ENCODE results near the gene GLIS2.
"Not testable (repeated sequence)": the region's sequence is repeated elsewhere in the genome, so short reads cannot be mapped to it uniquely, and the experiment has no call there.

GLIS2 gene

DNA sequence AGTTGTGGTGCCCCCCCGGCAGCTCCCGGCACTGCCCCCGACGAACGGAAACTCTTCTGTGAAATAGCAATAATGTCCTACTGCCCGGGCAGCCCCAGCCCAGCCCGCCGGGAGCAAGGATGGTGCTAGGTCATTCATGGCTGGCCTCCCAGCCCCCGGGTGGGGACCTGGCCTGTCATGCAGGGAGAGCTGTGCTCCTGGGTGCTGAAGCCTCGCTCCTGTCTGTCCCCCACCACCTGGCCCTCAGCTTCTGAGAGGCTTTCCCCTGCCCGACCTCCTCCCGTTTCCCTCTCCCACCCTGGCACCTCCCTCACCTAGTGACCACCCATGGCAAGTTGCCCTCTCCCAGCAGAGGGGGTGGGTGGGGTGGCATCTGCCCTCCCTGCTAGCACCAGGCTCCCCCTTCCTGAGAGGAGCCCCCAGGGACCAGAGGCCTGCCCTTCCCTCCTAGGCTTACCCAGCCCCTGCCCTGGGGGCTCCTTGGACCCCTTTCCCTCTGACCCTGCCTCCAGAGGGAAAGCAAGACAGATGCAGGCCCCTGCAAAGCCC is 21.7 kb downstream of the GLIS2 start:
- no peak for DNase-seq

GRCh38 chr16:4338125-4338582 is 22.3 kb downstream of the GLIS2 start:
- DNase-seq, result no peak

- DNase-seq, result no peak
Observed at GRCh38 chr16:4338712-4339299, 22.9 kb downstream of the GLIS2 start.

DNA sequence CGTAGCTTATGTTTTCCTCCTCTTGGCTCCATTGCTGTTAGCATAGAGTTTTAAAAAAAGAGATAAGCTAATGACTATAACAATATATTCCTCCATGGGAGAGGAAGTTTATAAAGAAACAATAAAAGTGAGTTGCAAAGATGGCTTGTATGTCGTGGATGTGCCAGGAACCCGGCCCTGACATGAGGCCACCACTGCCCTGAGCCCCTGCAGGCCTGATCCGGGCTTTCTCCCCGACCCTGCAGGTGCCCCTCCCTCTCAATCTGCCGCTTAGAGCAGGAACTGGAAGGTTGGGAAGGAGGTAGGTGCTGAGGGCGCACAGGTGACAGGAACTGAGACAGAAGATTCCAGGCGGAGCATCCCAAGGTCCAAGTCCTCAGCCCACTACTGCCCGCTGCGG is 23.6 kb downstream of the GLIS2 start:
- DNase-seq, result no peak

GRCh38 chr16:4339909-4340308 is 24.0 kb downstream of the GLIS2 start:
- no peak for DNase-seq

GRCh38 chr16:4340443-4340842 is 24.6 kb downstream of the GLIS2 start:
- DNase-seq, result no peak

GRCh38 chr16:4341250-4341649 is 25.4 kb downstream of the GLIS2 start:
- DNase-seq, result no peak

- no peak for DNase-seq
Observed at GRCh38 chr16:4342866-4343744, 27.2 kb downstream of the GLIS2 start.

DNA sequence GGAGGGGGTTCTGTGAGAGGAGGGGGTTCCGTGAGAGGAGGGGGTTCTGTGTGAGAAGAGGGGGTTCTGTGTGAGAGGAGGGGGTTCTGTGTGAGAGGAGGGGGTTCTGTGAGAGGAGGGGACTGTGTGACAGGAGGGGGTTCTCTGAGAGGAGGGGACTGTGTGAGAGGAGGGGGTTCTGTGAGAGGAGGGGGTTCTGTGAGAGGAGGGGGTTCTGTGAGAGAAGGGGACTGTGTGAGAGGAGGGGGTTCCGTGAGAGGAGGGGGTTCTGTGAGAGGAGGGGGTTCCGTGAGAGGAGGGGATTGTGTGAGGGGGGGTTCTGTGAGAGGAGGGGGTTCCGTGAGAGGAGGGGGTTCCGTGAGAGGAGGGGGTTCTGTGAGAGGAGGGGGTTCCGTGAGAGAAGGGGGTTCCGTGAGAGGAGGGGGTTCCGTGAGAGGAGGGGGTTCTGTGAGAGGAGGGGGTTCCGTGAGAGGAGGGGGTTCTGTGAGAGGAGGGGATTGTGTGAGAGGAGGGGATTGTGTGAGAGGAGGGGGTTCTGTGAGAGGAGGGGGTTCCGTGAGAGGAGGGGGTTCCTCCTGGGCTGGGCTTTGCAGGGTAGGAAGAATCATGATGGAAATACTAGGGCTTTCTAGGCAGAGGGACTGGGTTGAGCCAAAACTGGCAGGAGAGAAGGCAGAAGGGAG is 28.6 kb downstream of the GLIS2 start:
- DNase-seq, result not testable (repeated sequence)

GRCh38 chr16:4344983-4345835 is 29.3 kb downstream of the GLIS2 start:
- DNase-seq, result no peak

GRCh38 chr16:4345836-4346781 is 30.2 kb downstream of the GLIS2 start:
- DNase-seq, result no peak

DNA sequence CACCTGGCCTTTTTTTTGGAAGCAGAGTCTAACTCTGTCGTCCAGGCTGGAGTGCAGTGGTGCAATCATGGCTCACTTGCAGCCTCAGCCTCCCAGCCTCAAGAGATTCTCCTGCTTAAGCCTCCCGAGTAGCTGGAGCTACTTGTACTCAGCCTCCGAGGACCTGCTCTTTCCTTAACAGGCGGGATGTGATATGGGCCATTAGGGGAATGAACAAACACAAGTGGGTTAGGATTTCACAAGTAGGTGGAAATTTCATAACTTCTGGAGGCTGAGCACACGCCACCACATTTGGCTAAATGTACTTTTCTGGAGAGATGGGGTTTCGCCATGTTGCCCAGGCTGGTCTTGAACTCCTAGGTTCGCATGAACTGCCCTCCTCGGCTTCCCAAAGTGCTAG is 31.1 kb downstream of the GLIS2 start:
- DNase-seq, result no peak

- no peak for DNase-seq
Observed at GRCh38 chr16:4347765-4348509, 32.1 kb downstream of the GLIS2 start.

- no peak for DNase-seq
Observed at GRCh38 chr16:4349332-4349731, 33.5 kb downstream of the GLIS2 start.

DNA sequence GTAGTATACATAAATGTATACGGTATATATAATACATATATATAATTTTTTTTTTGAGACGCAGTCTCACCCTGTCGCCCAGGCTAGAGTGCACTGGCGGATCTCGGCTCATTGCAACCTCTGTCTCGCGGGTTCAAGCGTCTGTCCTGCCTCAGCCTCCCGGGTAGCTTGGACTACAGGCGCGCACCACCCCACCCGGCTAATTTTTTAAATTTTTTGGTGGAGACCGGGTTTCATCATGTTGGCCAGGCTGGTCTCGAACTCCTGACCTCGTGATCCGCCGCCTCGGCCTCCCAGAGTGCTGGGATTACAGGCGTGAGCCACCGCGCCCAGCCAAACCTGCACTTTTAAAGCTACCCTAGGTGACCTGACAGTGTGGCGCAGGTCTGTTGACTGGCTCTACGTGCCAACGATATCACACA is 34.5 kb downstream of the GLIS2 start:
- DNase-seq, result no peak

DNA sequence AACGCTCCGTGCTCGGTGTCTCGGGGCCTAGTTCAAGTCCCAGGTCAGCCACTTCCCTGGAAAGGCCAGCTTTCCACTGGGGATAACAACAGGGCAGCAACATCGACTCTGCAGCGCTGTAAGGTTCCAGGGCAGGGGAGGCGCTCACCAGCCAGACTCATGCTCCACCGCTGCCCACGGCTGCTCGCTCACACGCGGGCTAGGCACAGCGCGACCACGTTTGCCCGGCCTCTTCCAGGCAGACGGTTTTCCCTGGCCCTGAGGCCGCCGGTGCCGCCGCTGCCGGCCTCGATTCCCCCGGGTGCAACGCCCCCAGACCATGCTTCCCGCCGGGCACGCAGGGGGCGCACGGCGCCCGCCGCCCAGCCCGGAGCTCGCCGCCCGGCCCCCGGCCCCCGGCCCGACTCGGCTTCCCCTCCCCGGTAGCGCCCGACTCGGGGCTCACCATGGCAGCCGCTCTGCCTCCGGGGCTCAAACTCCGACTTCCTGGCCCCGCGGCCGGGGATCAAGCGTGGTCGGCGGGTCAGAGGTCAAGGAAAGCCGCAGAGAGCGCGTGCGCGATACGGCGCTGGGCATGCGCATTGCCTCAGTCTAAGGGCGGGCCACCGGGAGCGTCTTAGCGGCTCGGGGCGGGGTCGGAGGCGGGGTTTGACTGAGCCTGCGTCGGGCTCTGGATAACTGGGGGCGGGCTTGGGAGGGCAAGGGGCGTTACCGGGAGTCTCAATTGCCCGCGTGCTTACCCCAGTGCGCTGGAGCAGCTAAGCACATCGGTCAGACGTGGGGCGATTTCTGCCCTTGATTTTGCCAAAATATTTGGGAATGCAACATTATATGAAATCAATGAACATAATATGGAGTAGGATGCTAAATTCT is 35.2 kb downstream of the GLIS2 start, which contains the start of gene PAM16:
Gene PAM16 (minus strand): TSS at position 535 of the 873 bp plus-strand sequence. CDS start 87 bp downstream, at position 448.
- DNase-seq, result peak; percentile 97 to 99

GRCh38 chr16:4351880-4352279 is 36.0 kb downstream of the GLIS2 start:
- no peak for DNase-seq

DNA sequence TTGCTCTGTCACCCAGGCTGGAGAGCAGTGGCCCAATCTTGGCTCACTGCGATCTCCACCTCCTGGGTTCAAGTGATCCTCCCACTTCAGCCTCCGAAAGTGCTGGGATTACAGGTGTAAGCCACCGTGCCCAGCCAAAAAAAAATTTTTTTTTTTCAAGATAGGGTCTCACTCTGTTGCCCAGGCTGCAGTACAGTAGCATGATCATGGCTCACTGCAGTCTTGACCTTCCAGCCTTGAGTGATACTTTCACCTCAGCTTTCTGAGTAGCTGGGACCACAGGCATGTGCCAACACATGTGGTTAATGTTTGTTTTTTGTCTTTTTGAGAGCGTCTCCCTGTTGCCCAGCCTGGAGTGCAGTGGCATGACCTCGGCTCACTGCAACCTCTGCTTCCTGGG is 37.0 kb downstream of the GLIS2 start:
- no peak for DNase-seq

- no peak for DNase-seq
Observed at GRCh38 chr16:4353675-4354074, 37.8 kb downstream of the GLIS2 start.

Data from activated CD4-positive, alpha-beta T cell treated with anti-CD3 and anti-CD28 coated beads for 4 hours (primary cell).